Suppressor macrophage treated with lipopolysaccharide for 4 hours (primary cell): Measurements from ENCODE around the gene HCRTR1.
A peak's percentile ranks its signal among the peaks of the same experiment; 100 is the strongest.

ENCODE experiments used
- DNase-seq: peaks from one replicate; pipeline ENCODE4 v3.0.0-alpha.2; 2020

HCRTR1 gene

DNA sequence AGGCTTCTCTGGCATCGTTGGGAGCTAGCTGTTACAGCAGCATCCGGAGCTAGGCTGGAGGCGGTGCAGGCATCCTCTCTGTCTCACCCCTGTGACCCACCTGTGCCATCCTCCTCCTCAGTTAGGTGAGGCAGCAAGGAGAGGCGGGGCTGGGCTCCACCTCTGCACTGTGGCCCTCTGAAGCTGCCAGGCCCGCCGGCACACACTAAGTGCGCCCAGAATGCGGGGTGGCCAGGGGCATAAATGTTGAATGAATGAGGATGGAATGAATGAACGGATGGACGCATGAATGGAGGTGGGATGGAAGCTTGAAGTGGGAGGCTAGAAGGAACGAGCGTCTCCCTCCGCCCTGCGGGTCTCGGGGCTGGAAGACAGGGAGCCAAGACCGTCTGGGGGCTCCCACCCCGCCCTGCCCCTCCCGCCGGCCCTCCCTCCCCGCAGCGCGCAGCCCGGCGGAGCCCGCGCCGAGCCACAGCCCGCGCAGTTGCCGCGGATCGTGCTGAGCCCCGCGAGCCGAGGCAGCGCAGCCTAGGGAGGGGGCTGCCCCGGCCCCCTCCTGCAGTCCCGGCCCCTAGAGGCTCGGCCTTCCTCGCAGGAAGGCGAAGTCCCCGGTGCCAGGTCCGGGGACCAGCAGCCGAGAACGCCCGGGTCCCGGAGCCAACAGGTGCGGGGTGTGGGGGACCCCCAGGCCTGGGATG, at the start of gene HCRTR1:
TSS of gene HCRTR1 (plus strand) at position 472 of the 698 bp plus-strand sequence. CDS start 1,504 bp downstream, outside the sequence.
- DNase-seq: no peak

DNA sequence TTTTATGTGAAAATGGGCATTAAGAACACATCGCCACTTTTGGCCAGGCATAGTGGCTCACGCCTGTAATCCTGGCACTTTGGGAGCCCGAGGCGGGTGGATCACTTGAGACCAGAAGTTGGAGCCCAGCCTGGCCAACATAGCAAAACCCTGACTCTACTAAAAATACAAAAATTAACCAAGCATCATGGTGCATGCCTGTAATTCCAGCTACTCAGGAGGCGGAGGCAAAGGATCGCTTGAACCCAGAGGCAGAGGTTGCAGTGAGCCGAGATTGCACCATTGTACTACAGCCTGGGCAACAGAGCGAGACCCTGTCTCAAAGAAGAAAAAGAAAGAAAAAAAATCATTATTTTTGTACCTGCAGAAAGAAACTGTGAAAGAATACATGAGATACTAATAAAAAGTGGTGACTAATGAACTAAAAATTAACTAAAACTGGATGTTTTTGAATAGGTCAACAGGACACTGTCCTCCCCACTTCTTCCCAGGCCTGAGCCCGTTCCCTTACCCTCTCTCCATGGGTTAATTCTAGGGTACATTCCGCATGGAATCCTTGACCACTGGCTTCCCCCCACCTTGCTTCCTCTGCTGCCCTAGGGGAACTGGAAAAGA, 49.4 kb upstream of the HCRTR1 start:
- DNase-seq: no peak

DNA sequence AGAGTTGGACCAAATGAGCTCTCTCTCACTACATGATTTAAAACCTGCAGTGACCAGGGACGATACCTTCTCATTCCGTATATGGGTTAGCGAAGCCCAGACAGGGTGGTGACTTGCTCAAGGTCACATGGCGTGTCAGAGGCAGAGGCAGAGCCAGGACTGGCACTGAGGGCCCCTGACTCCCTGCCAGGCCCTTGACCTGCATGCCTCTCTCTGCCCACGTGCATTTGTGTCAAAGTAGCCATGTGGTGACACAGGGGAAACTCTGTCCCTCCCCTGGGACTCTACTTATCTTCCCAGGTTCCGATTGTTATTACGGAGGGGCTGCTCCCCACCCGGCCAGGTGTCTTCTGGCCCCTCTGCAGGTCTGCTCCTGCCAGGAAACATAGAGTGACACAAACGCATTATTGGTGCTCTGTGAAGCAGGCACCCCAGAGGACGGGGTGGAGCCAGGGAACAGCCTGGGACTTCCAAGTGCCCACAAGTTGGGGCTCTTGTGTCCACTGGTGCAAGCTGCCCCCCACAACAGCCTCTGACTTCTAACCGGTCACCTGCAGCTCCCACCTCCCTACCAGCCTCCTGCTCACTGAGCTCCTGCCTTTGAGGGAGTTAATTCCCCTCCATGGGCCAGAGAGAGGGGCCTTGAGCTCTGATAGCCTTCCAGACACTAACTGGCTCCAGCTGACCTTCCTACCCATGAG, 48.4 kb upstream of the HCRTR1 start:
- DNase-seq: no peak

DNA sequence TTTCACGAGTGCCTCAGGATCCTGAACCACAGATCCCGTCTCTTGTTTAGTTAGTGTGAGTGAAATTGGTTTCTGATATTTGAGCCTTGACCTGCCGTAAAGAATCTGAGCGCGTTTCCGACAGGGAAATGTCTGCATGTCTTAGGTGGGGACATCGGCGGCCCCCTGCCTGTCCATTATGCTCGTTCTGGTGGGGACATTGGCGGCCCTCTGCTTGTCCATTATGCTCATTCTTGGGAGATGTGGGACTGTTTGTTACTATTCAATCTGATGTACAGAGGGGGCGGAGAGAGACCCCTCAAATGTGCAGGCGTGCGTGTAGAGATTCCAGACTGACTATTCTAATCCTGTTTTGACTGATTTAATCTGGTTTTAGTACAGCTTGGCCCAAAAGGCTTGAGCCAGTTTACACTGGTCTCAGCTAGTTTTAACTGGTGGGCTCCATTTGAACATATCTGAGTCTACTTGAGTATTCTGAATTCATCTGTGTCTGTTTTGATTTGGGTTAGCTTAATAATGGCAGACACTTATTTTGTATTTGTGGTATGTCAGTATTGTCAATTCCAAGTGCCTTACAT, 47.8 kb upstream of the HCRTR1 start:
- no peak for DNase-seq

GRCh38 chr1:31570228-31570627, 47.3 kb upstream of the HCRTR1 start:
- no peak for DNase-seq

DNA sequence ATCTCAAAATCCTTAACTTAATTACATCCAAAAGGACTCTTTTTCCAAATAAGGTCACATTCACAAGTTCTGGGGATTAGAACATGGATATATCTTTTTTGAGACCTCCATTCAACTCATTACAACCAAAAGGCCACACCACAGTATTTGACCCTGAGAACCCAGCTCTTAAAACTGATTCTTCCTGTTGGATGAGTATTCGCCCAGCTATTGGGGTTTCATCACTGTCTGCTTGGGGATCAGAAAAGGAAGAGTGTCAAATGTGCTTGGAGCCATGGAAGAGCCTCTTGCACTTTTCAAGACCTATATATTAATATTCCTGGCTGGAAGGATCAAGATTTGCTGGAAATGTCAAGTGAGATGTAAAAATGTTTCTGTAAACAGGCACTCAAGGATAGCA, 46.6 kb upstream of the HCRTR1 start:
- DNase-seq: no peak

DNA sequence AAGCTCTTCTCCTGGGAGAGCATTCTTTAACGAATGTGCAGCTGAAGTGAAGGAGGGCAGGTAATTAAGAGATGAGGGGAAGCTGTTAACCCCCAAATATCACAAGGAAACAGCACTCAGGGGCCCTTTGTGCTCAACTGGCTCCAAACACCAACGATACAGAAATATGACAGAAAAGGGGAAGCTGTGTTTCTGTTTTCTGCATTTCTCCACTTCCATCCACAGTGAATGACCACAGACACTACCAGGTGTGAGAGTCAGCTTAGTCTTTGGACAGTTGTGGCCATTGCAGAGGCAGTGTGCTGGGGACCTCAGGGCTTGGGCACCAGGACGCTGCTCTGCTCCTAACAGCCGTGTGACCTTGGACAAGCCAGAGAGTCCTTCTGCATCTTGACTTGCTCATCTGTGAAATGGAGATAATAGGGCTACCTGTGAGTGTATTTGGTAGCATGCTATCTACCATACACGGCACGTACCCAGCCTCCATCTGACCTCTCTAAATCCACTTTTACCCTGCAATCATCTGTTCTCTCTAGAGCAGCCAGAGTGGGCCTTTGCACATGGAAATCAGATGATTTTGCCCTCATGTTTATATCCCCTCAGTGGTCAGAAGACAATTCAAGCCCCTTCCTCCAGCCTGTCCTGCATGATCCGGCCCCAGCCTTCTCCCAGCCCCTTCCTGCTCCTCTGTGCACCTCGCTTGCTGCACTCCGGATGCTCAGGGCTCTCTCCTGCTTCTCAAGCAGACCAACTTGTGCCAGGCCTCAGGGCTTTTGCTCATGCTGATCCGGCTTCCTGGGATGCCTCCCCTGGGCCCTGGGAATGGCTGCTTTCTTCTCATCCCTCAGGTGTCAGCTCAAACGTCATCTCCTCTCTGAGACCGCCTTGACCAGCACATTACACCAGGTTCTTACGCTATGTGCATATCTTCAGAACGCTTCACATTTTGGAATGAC, 45.9 kb upstream of the HCRTR1 start:
- peak; percentile 13 for DNase-seq

DNA sequence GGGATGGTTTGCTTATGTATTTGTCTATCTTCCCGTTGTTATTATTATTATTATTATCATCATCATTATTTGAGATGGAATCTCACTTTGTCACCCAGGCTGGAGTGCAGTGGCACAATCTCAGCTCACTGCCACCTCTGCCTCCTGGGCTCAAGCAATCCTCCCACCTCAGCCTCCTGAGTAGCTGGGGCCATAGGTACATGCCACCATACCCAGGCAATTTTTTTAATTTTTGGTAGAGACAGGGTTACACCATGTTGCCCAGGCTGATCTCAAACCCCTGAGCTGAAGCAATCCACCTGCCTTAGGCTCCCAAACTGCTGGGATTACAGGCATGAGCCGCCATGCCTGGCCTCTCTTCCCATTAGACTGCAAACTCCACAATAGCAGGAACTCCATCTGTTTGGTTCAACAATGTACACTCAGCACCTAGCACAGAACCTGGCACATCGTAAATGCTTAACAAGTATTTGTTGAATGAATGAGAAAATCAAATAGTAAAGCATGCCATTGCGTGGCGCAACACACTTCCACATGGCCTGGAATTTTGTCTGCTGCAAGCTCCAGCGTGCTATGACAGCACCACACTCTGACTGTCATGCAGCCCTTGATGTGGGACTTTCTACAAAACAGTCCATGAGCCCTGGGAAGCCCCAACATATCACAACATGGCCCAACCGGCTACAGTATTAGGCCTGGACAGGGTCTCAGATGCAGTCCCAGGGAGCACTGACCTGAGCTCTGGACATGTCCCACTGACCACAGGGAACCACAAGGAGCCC, 45.0 kb upstream of the HCRTR1 start:
- peak; percentile 45 for DNase-seq

DNA sequence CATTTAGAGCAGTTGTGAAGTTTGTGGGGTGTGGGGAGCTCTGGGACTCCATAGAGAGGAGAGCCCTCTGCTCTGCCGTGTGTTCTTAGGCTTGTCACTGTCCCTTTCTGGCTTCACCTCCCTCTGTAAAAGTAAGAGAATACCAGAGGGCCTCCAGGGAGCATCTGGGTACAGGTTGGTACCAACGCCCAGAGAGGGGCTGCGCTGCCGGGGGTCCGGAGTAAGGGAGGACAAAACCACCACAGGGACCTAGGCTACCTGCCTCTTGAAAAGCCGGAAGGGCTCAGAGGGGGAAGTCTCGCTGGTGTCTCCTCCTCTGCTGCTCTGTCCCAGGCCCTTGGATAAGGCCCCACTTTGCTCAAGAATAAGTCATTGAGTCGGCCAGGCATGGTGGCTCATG, 44.2 kb upstream of the HCRTR1 start:
- DNase-seq: no peak

- DNase-seq: no peak
Measured at GRCh38 chr1:31574749-31575368, 42.6 kb upstream of the HCRTR1 start.

DNA sequence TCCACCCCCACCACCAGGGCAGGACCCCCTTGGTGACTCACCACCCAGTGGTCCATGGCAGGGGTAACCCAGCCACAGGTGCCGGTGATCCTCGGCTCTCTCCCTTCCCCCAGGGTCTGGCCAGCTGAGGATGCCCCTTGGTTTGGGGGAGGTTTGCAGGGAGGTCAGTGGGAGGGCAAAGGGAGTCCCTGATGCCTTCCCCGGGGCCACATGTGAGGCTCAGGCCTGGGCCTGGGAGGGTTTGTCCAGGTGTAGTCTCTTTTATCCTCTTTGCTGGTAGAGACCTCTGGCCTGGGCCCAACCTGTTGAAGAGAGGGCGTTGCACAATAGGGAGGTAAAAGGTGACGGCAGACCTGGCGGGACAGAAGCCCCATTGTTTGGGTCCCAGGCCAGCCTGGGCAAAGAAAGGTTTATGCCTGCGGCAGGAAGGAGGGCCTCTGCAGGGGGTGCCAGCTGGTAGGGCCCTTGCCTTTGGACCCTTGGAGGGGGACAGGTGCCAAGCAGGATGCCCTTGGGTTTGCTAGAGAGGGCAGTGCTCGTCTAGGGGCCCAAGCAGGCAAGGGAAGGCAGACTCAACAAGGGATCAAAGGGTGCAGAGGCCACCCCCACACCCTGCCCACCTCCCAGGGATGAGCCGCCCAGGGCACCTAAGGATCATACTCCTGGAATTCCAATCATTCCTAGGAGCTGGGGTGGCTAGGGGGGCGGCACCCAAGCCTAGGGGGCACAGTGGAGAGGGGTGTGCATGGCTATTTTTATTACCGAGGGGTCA, 41.9 kb upstream of the HCRTR1 start:
- no peak for DNase-seq

DNA sequence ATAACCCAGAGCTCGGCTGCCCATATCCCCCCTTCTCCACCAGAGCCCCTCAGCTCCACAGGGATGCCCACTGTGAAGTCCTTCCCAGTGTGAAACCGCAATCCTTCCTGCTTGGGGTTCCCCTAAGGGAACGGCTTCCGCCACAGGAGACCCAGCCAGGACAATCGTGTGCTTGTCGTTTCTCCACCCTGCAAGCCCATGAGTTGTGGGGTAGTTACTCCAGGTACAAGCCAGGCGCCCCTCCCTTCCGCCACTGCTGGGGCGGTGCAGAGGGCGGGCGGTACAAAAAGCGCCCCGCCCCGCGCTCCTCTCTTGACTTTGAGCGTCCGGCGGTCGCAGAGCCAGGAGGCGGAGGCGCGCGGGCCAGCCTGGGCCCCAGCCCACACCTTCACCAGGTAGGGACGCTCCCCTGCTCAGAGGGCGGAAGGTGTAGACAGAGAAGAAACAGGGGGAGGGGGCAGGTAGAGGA, 41.3 kb upstream of the HCRTR1 start, which contains the start of gene TINAGL1:
TSS of gene TINAGL1 (plus strand) at position 315 of the 469 bp plus-strand sequence. CDS start 634 bp downstream, outside the sequence.
- peak; percentile 5 for DNase-seq

DNA sequence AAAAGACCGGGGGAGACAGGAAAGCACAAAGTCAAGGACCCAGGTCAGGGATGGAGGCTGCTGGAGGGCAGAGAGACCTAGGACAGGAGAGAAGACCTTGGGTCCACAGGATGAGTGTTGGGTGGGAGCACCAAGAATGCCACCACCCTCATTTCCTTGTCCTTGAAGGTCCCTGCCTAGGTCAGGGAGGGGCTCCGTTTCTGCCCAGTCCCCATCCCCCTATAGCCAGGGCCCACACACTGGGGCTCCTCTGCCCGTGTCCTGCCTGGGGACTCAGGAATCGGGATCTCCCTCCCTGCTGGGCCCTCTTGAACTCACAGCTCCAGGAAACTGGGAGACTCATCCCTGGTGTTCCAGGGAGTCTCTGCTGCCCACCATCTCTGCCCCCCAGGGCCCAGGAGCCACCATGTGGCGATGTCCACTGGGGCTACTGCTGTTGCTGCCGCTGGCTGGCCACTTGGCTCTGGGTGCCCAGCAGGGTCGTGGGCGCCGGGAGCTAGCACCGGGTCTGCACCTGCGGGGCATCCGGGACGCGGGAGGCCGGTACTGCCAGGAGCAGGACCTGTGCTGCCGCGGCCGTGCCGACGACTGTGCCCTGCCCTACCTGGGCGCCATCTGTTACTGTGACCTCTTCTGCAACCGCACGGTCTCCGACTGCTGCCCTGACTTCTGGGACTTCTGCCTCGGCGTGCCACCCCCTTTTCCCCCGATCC, 40.6 kb upstream of the HCRTR1 start:
- DNase-seq: no peak

DNA sequence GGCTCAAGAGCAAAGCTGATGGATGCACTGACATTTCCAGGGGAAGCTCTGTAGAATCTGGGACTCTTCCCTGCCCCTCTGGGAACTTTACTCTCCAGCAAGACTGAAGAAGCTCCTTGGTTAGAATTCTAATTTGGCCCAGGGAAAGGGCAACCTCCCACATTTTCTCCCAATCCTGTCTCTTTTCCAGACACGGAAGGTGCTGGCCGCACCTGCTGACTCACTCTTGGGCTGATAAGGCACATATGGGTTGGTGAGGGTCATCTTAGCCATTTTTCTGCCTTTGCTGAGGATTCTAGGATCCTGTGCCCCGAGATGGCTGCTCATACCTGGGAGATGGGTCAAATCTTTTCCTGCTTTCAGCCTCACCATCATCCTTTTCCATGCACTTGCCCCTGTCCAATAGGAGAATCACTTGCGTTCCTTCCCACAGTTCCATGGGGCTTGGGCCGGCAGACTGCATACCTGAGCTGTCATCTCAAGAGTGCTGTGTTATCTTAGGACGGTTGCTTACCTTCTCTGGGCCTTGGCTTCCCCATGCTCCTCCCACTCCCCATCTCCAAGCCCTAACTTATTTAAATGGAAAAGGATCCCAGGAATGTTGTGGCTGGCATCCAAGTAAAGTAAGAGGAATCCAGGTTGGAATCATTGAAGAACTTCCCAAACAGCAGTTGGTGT, 39.8 kb upstream of the HCRTR1 start:
- DNase-seq: no peak

- no peak for DNase-seq
Measured at GRCh38 chr1:31579374-31579773, 38.1 kb upstream of the HCRTR1 start.

GRCh38 chr1:31580513-31580870, 37.0 kb upstream of the HCRTR1 start:
- no peak for DNase-seq

GRCh38 chr1:31580891-31581603, 36.4 kb upstream of the HCRTR1 start:
- no peak for DNase-seq
